ENCODE data around the gene NBPF26. TPM values are rescaled to one million over a fixed set of nuclear protein-coding genes. Genes with fewer than 3 reads are reported as not detected.
A peak's percentile ranks its signal among the peaks of the same experiment; 100 is the strongest.
"Not testable (repeated sequence)": the region's sequence is repeated elsewhere in the genome, so short reads cannot be mapped to it uniquely, and the experiment has no call there.

The NBPF26 gene
- 10 to 100 TPM; 13.8 to 35.9 (median 15.9) TPM for total RNA-seq

DNA sequence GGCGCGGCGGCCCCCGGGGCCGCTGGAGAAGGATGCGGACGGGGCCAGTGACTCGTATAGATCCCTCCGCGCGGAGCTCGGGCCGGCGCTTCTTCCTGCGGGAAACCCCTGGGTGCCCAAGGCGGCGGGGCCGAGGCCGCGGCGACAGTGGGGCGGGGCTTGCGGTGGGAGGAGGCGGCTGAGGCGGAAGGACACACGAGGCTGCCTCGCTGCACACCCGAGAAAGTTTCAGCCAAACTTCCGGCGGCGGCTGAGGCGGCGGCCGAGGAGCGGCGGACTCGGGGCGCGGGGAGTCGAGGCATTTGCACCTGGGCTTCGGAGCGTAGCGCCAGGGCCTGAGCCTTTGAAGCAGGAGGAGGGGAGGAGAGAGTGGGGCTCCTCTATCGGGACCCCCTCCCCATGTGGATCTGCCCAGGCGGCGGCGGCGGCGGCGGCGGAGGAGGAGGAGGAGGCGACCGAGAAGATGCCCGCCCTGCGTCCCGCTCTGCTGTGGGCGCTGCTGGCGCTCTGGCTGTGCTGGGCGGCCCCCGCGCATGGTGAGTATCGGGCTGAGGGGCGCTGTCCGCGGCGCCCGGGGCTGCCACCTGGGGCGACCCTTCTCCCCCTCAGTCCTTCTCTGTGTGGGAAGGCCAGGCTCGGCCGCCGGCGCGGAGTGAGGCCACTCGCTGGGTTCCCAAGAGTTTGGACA lies at the start of gene NBPF26:
TSS of gene NBPF26 (plus strand) at position 231 of the 688 bp plus-strand sequence.
- H3K27me3 ChIP-seq, H3K4me1 ChIP-seq, H3K36me3 ChIP-seq, H3K9me3 ChIP-seq: not testable (repeated sequence)
- ATAC-seq: peak; percentile 61
- TF ChIP-seq POLR2A (IDR thresholded peaks at IDR 0.05): peak in 1 of 2 donors; percentile 64
- TF ChIP-seq POLR2AphosphoS5 (IDR thresholded peaks at IDR 0.05): peak; percentile 78
- Histone ChIP-seq H3K27ac (peak within 1 kb of the TSS in 2 of 4 donors; percentile 87 to 95), H3K4me3 (peak within 1 kb of the TSS in 1 of 2 donors; percentile 71)
- no CpG with 5 or more reads among the region's 74 CpGs for WGBS, 2 donors (ENCODE audit: low coverage in 1 of 2)

DNA sequence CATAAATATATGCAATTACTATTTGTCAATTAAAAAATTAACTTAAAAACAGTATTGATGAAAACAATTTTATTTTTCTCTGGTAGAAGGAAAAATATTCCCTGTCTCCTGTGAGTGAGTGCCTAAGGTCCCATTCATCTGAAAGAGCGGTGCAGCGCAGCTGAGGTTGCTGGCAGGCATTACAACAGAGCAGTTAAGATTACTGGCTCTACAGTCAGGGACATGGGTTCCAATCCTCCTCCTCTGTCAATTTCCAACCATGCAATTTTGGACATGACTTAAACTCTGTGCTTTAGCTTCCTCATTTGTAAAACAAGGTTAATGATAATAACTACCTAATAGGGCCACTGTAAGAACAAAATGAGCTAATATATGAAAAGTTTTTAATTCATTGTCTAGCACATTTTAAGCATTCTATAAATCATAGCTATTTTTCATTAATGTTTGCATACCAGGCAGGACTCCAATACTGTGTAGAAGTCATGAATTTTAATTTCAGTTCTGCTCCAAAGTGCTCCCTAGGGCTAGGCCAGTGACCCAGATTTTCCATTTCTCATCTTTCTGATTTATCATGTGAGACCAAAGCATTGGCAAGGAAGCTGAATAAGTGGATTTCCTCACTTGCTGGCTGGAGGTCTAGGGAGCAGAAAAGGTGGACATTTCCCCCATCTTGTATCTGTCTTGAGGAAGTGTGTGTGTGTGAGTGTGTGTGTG lies 43.5 kb upstream of the NBPF26 start:
- H3K4me3 ChIP-seq, H3K36me3 ChIP-seq, H3K9me3 ChIP-seq, H3K4me1 ChIP-seq, H3K27me3 ChIP-seq, H3K27ac ChIP-seq: not testable (repeated sequence)
- WGBS, 2 donors (ENCODE audit: low coverage in 1 of 2): no CpG with 5 or more reads among the region's 2 CpGs
- ATAC-seq: peak; percentile 72

DNA sequence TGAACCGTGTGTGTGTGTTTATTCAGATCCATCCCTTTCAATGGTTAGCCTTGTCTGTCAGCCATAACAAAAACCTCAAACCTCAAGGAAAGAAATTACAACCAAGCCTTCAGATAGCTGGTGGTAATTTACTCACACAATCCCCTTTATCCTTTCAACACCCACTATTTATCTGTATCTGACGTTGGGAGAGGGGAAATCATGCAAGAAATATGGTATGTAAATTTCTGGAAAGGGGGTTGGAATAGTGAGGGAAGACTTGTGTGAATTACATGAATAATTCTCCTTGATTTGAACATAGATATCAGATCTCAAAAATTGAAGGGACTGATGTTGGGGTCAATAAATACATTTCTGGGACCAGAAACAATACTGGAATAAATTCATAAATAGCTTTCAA lies 42.8 kb upstream of the NBPF26 start:
- not testable (repeated sequence) for H3K36me3 ChIP-seq, H3K4me3 ChIP-seq, H3K27ac ChIP-seq, H3K27me3 ChIP-seq, H3K9me3 ChIP-seq, ATAC-seq, H3K4me1 ChIP-seq
- no CpG with 5 or more reads among the region's 2 CpGs for WGBS, 2 donors (ENCODE audit: low coverage in 1 of 2)

DNA sequence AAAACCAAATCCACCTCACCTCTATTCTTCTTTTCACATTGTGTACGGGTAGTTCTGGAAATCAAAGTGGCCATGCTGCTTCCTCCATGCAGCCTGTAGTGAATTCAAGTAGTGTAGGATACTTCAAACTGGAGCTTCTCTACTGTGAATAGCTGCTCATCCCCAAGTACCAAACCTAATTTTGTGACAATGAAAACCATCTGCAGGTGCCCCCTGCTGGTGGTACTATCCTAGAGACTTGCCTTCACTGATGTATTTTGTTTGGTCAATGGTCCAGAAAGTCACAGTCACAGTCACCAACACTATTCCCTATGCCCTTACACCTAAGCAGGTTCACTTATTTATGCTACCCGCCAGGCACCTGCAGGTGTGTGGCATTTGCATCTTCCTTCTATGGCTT lies 39.3 kb upstream of the NBPF26 start:
- not testable (repeated sequence) for H3K4me1 ChIP-seq, H3K4me3 ChIP-seq, H3K9me3 ChIP-seq, H3K27me3 ChIP-seq, H3K27ac ChIP-seq, H3K36me3 ChIP-seq
- no CpG with 5 or more reads among the region's 2 CpGs for WGBS, 2 donors (ENCODE audit: low coverage in 1 of 2)
- ATAC-seq: peak; percentile 58

DNA sequence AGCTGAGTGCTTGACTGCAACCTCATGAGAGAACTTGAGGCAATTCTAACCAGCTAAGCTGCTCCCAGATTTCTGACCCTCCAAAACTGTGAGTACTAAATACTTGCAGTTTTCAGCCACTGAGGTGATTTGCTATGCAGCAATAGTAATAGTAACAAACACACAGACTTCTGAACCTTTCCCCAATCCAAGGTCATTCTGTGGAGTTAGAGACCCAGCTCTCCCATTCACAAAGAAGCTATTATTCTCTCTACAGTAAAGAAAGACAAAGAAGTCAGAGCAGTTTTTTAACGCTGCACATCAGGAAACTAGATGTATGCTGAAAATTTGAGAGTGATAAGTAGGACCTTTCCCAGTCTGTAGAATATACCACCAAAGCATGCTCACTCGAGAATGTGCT lies 38.1 kb upstream of the NBPF26 start:
- not testable (repeated sequence) for H3K27ac ChIP-seq, H3K4me3 ChIP-seq, H3K27me3 ChIP-seq, H3K9me3 ChIP-seq, ATAC-seq, H3K4me1 ChIP-seq, H3K36me3 ChIP-seq
- WGBS, 2 donors (ENCODE audit: low coverage in 1 of 2): no CpG with 5 or more reads among the region's 2 CpGs

DNA sequence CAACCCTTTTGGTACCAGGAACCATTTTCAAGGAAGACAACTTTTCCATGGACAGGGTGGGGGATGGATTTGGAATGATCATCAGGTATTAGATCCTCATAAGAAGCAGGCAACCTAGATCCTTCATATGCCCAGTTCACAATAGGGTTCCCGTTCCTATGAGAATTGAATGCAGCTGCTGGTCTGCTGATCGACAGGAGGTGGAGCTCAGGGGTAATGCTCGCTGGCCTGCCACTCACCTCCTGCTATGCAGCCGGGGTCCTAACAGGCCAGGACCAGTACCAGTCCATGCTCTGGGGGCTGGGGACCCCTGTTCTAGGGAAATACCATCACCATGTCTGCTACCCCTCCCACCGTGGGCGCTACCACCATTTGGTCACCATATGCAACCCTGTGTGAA lies 36.5 kb upstream of the NBPF26 start:
- not testable (repeated sequence) for H3K9me3 ChIP-seq, ATAC-seq, H3K4me3 ChIP-seq, H3K27me3 ChIP-seq, H3K36me3 ChIP-seq, H3K4me1 ChIP-seq, H3K27ac ChIP-seq
- WGBS, 2 donors (ENCODE audit: low coverage in 1 of 2): no CpG with 5 or more reads among the region's 6 CpGs

DNA sequence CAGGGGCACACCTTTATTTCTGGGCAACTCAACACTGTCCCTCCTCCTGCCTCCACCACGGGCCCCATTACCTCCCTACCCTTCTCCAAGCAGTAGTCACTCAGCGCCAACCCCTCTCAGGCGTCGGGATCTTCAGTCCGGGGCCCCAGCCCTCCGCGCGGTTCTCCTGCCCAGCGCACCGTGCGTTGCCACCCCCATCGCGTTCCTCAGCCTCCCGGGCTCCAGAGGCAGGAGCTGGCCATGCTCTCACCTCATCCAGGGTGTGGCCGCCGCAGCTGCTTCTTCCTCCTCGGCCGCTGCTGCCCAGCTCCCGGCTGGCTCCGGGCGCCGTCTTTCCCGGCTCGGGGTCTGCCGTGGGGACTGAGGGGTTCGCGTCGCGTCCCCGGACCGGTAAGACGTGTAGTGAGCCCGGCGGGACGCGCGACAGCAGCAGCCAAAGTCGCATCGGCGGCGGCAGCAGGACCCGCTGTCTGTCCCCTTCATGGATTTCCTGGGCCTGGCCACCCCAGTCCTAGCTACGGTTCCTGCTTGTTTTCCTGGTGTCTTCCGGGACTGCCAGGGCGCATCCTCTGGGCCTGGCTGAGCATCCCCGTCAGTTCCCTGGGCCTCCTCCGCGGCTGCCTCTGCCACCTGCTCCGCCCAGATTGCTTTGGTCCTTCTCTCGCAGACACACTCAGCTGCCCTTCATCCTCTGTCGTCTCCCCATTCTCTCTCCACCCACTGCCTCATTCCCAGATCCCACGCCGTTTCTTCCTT lies 22.8 kb upstream of the NBPF26 start:
- H3K27ac ChIP-seq, ATAC-seq, H3K4me1 ChIP-seq, H3K9me3 ChIP-seq, H3K36me3 ChIP-seq, H3K27me3 ChIP-seq: not testable (repeated sequence)
- WGBS, 2 donors (ENCODE audit: low coverage in 1 of 2): no CpG with 5 or more reads among the region's 53 CpGs
- peak overlapping the region in 1 of 2 donors; percentile 40 for H3K4me3 ChIP-seq

DNA sequence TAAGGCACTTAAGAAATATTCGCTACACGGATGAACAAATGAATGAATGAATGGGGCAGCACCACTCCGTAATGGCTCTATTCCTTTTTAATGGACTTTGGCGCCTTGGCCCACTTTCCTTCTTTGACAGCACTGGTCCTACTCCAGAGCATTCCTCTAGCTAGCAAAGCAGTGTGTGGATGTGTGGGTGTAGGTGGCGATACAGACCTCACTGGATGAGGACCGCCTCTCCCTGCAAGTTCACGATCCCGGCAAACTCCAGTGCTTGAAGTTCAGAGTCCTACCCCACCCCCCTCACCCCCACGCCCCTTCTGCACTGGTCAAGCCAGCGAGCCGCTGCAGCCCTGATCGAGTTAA lies 409 bp upstream of the NBPF26 start:
- no CpG with 5 or more reads among the region's 12 CpGs for WGBS, 2 donors (ENCODE audit: low coverage in 1 of 2)

DNA sequence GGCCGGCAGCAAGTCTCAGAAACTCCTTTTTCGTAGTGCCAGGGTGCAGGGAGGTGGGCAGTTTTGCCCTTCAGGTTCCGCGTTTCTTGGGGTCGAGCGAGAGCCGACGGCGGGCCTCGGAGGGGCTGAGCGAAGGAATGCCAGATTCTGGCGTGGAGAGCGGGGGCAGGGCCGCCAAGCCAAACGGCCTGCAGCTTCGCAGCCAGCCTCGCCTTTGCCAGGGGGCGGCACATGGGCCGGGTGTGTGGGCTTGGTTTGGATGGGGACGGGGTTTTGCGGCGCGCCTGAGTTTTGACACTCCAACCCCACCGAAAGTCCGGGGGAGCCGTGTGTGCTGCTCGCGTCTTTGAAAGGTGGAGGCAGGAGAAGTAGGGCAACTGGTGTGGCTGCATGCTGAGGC lies 762 bp downstream of the NBPF26 start:
- WGBS, 2 donors (ENCODE audit: low coverage in 1 of 2): no CpG with 5 or more reads among the region's 28 CpGs
- not testable (repeated sequence) for H3K36me3 ChIP-seq, H3K9me3 ChIP-seq, H3K27me3 ChIP-seq, H3K4me1 ChIP-seq, ATAC-seq
- H3K4me3 ChIP-seq: peak overlapping the region in 1 of 2 donors; percentile 71
- peak overlapping the region in 2 of 4 donors; percentile 87 to 95 for H3K27ac ChIP-seq

More for the DNA sequence above, 409 bp upstream of the NBPF26 start:
- H3K9me3 ChIP-seq, H3K4me1 ChIP-seq, H3K27me3 ChIP-seq, H3K36me3 ChIP-seq: not testable (repeated sequence)
- H3K27ac ChIP-seq: peak overlapping the region in 1 of 4 donors; percentile 95
- peak overlapping the region in 1 of 2 donors; percentile 71 for H3K4me3 ChIP-seq
- ATAC-seq: peak; percentile 22

DNA sequence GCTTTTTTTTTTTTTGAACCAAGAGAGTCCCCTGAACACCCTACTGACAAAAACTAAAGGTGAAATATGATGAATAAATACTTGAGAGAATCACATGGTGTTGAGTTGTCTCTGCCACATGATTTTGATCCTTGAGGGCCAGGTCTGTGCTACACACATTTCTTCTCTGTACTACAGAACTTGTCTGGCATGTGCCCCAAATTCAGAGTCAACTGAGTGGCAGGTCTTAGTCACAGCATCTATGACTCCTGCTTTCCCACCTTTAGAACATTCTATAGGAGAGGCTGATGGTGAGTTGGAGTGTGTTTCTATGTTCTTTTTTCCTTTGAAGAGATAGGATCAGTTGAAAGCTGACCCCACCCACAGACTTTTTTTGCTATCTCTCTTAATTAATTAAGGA lies 5.1 kb downstream of the NBPF26 start:
- not testable (repeated sequence) for H3K4me1 ChIP-seq, H3K9me3 ChIP-seq, H3K27ac ChIP-seq, ATAC-seq, H3K4me3 ChIP-seq, H3K27me3 ChIP-seq, H3K36me3 ChIP-seq

DNA sequence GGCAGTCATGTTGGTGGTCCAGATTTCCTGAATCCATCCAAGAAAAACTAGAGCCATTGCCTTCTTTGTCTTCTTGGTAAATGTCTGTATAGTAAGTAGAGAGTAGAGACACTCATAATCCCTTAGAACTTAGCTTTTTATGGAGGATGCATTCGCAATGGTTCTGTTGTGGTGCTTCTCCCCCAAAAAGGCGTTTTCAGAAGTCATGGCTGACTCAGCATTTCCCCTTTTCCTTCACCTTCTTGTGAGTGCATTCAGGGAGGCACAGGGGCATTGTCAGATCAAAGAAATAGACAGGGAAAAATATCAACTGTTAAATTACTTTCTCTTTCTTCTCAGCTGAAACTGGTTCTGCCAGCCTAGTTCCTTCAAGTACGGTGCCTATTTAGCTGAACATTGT lies 45.3 kb downstream of the NBPF26 start:
- not testable (repeated sequence) for H3K27ac ChIP-seq, H3K27me3 ChIP-seq, ATAC-seq, H3K4me1 ChIP-seq, H3K4me3 ChIP-seq, H3K36me3 ChIP-seq, H3K9me3 ChIP-seq
- no CpG with 5 or more reads among the region's 3 CpGs for WGBS, 2 donors (ENCODE audit: low coverage in 1 of 2)

DNA sequence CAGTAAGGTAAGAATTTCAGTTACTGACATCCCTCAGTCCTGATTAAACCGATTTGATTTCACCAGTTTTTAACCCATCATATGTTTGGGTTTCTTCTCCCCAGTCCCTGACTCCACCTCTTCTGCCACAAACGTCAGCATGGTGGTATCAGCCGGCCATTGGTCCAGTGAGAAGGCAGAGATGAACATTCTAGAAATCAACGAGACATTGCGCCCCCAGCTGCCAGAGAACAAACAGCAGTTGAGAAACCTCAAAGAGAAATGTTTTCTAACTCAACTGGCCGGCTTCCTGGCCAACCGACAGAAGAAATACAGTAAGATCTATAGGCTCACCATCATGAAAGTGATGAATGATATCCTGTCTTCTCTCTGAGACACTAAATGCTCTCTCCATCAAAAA lies 81.7 kb downstream of the NBPF26 start:
- not testable (repeated sequence) for H3K4me3 ChIP-seq, H3K4me1 ChIP-seq, H3K9me3 ChIP-seq, ATAC-seq, H3K27me3 ChIP-seq, H3K36me3 ChIP-seq, H3K27ac ChIP-seq
- WGBS, 2 donors (ENCODE audit: low coverage in 1 of 2): no CpG with 5 or more reads among the region's 7 CpGs

Measured in gastroesophageal sphincter (tissue), 4 donors.